Gastrocnemius medialis (tissue), 4 donors: Measurements from ENCODE around the gene FIG4. TPM values are rescaled to one million over a fixed set of nuclear protein-coding genes. Genes with fewer than 3 reads are reported as not detected.
"Not testable (repeated sequence)": the region's sequence is repeated elsewhere in the genome, so short reads cannot be mapped to it uniquely, and the experiment has no call there.

Source experiments
- ATAC-seq, 2 donors: fragments of 150-250 bp; one replicate each; pipeline ENCODE4 v1.9.1; 2016
- DNase-seq, 2 donors: peaks; one replicate each; pipeline ENCODE4 v3.0.0-alpha.2; 2019
- H3K27ac ChIP-seq, 4 donors: fragments of 200-600 bp; sonication (generic); 1 replicate in 1 of 4; 2 replicates in 3 of 4; pipeline ENCODE4 v1.5.1; 2016 to 2018; ENCODE audit warnings: mild to moderate bottlenecking in 2 of 4, moderate library complexity in 1 of 4
- H3K27me3 ChIP-seq, 3 donors: fragments of 200-600 bp; sonication (generic) in 2 of 3; 1 replicate in 1 of 3; 2 replicates in 2 of 3; pipeline versions ENCODE4 v1.5.1 to v1.6.0; 2016 to 2019; ENCODE audit warnings: mild to moderate bottlenecking in 1 of 3, moderate library complexity in 1 of 3
- H3K36me3 ChIP-seq, 2 donors: fragments of 200-600 bp; sonication (generic) in 1 of 2; one replicate each; pipeline ENCODE4 v1.5.1; 2017 to 2018
- H3K4me1 ChIP-seq, 2 donors: fragments of 200-600 bp; sonication (generic) in 1 of 2; one replicate each; pipeline ENCODE4 v1.5.1; 2016 to 2017; ENCODE audit warnings: mild to moderate bottlenecking in 2 of 2
- H3K4me3 ChIP-seq, 4 donors: fragments of 200-600 bp; sonication (generic) in 3 of 4; 1 replicate in 1 of 4; 2 replicates in 3 of 4; pipeline ENCODE4 v1.5.1; 2016 to 2019; ENCODE audit warnings: mild to moderate bottlenecking in 2 of 4
- H3K9me3 ChIP-seq, 3 donors: fragments of 200-600 bp; sonication (generic) in 2 of 3; 1 replicate in 1 of 3; 2 replicates in 2 of 3; pipeline ENCODE4 v1.5.1; 2016 to 2019
- CTCF ChIP-seq, 5 experiments: fragments of 450-650 bp in 3 of 5; fragments of 200-600 bp in 2 of 5; sonication (generic) in 2 of 5; IDR thresholded peaks in 4 of 5; conservative IDR thresholded peaks in 1 of 5; 1 replicate in 4 of 5; 2 replicates in 1 of 5; pipeline ENCODE4 v1.5.1; 2016 to 2019; ENCODE audit warnings: antibody characterized with exemption in 5 of 5, mild to moderate bottlenecking in 3 of 5, moderate library complexity in 3 of 5
- POLR2A ChIP-seq, 2 donors: fragments of 450-650 bp; IDR thresholded peaks; one replicate each; pipeline ENCODE4 v1.6.1; 2017; ENCODE audit warnings: antibody characterized with exemption in 2 of 2, mild to moderate bottlenecking in 2 of 2, moderate library complexity in 2 of 2
- in situ Hi-C, 4 donors: fragments of 200-750 bp; cut with MboI; loops; one replicate each; pipeline versions ENCODE4 v1.15.0 to v1.8.0; 2017; ENCODE audit warnings: low sequenced_read_pairs in 4 of 4
- intact Hi-C: fragments of 100-400 bp; cut with DNase I; formaldehyde crosslinking; loops from one replicate; pipeline ENCODE4 v1.15.1; 2023; ENCODE audit warnings: low total_unique reads
- total RNA-seq, 4 donors: library from RNA; depleted of rRNA; stranded (reverse); fragments of >200 nt; gene quantifications; one replicate each; pipeline versions ENCODE4 v1.1.0 to v1.2.3, GENCODE V29; 2016

FIG4 gene
- total RNA-seq, 4 donors from 2014 or later = 5.3 to 11.8 (median 9.1) TPM

DNA sequence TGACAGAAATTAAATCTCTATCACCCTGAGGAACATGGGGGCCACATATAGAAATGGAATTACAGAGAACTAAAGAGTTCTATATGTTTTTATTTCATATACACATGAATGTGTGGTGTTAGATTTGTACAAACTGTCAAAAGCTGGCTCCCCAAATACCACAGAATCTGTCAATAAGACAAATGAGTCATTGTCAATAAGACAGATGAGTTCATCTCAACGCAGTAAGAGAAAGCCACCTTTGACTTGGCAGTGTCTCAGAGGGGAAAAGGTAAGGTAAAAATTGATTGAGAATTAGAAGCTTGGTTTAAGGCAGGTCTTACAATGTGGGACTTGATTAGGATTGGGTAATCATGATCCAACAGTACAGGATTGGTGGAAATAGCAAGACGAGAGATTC, 162.9 kb downstream of the FIG4 start:
- Histone ChIP-seq H3K27me3 (no peaks in the 10 kb centered on the region), H3K9me3 (no peaks in the 10 kb centered on the region), H3K4me1 (no peaks in the 10 kb centered on the region), H3K4me3 (no peak overlapping the region), H3K36me3 (no peaks in the 10 kb centered on the region), H3K27ac (no peak overlapping the region)
- in situ Hi-C loops = no loop called here
- intact Hi-C loops = no loop called here
- DNase-seq (no peak), ATAC-seq (no peak)
- TF ChIP-seq POLR2A (IDR thresholded peaks at IDR 0.05) (no peak), CTCF (IDR thresholded peaks at IDR 0.05 in 4 of 5, conservative IDR thresholded peaks at IDR 0.05 in 1 of 5) (no peak)

DNA sequence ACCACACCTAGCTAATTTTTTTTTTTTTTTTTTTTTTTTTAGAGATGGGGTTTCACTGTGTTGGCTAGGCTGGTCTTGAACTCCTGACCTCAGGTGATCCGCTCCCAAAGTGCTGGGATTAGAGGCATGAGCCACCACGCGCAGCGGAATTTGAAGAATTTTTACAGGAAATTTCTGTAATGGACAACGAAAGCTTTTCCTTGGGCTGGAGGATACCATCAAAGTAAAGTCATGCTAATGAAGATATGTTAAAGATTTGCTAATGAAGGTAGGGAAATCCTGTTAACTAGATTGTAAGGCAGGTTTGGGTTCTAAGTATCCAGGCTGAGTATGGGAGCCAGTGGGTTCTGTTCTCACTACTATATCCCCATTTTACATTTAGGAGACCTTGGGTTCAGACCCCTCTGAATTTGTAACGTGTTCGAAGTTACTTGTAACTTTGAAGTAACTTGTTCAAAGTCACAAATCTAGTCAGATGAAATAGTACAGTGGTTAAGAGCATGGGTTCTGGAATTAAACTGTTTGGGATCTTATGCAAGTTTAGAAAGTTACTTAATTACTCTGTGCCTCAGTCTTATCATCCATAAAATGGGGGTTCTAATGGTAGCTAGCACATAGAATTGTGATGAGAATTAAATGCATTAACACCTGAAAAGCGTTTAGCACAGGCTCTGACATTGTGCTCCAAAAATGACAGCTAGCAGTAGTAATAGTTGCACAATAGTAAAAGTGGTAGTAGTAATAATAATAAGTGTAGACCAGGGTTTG, 163.6 kb downstream of the FIG4 start:
- H3K4me3 ChIP-seq = no peak overlapping the region
- H3K27ac ChIP-seq = no peak overlapping the region
- no peaks in the 10 kb centered on the region for H3K4me1 ChIP-seq
- H3K9me3 ChIP-seq = no peaks in the 10 kb centered on the region
- no peaks in the 10 kb centered on the region for H3K27me3 ChIP-seq
- TF ChIP-seq POLR2A (IDR thresholded peaks at IDR 0.05) (no peak), CTCF (IDR thresholded peaks at IDR 0.05 in 4 of 5, conservative IDR thresholded peaks at IDR 0.05 in 1 of 5) (no peak)
- ATAC-seq (no peak), DNase-seq (no peak)
- intact Hi-C loops = no loop called here
- in situ Hi-C loops = no loop called here
- no peaks in the 10 kb centered on the region for H3K36me3 ChIP-seq

DNA sequence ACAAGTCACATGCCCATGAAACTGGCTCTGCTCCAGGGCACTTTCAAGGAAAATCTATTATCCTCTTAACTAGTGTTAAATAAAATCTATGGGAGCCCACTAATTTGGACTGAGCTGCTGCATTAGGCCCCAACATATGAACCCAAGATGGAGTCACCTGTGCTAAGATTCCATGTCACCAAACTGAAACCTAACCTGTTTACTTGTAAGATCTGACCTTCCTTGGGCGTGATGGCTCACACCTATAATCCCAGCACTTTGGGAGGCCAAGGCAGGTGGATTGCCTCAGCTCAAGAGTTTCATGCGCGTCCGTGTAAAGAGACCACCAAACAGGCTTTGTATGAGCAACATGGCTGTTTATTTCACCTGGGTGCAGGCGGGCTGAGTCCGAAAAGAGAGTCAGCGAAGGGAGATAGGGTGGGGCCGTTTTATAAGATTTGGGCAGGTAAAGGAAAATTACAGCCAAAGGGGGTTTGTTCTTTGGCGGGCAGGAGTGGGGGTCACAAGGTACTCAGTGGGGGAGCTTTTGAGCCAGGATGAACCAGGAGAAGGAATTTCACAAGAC, 164.5 kb downstream of the FIG4 start:
- in situ Hi-C loops, H3K27ac ChIP-seq, DNase-seq, H3K4me1 ChIP-seq, H3K4me3 ChIP-seq, H3K9me3 ChIP-seq, H3K36me3 ChIP-seq, ATAC-seq, H3K27me3 ChIP-seq, intact Hi-C loops: not testable (repeated sequence)

DNA sequence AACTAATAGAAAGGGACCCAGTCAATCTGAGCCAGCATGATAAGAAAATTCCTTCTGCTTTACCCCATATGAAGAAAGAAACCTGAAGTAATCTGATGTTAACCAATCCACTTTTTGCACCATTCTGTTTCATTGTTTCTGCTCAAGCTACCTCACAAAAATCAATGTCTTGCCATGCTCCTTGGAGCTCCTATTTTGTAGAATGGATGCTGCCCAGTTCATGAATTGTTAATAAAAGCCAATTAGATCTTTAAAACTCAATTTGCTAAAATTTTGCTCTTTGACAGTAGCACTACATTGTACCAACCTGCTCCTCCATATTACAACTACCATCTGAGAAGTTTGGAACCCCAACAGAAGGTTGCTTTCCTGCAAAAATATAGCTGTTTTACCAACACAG, 170.8 kb downstream of the FIG4 start:
- Histone ChIP-seq H3K4me3 (no peak overlapping the region), H3K9me3 (no peaks in the 10 kb centered on the region), H3K4me1 (no peaks in the 10 kb centered on the region), H3K27me3 (no peaks in the 10 kb centered on the region), H3K36me3 (no peaks in the 10 kb centered on the region), H3K27ac (no peak overlapping the region)
- in situ Hi-C loops (no loop called here), intact Hi-C loops (no loop called here)
- no peak for DNase-seq
- TF ChIP-seq CTCF (IDR thresholded peaks at IDR 0.05 in 4 of 5, conservative IDR thresholded peaks at IDR 0.05 in 1 of 5) (no peak), POLR2A (IDR thresholded peaks at IDR 0.05) (no peak)
- ATAC-seq = no peak

GRCh38 chr6:109864050-109864449, 173.0 kb downstream of the FIG4 start:
- no peaks in the 10 kb centered on the region for H3K27me3 ChIP-seq
- in situ Hi-C loops = no loop called here
- H3K4me1 ChIP-seq = no peaks in the 10 kb centered on the region
- TF ChIP-seq CTCF (IDR thresholded peaks at IDR 0.05 in 4 of 5, conservative IDR thresholded peaks at IDR 0.05 in 1 of 5) = no peak
- TF ChIP-seq POLR2A (IDR thresholded peaks at IDR 0.05) = no peak
- intact Hi-C loops = no loop called here
- no peak overlapping the region for H3K27ac ChIP-seq
- no peak for ATAC-seq
- H3K9me3 ChIP-seq = no peaks in the 10 kb centered on the region
- H3K4me3 ChIP-seq = no peak overlapping the region
- no peaks in the 10 kb centered on the region for H3K36me3 ChIP-seq
- DNase-seq = no peak
